WTC11 (cell line): ENCODE measurements around the gene CTRL. TPM values are rescaled to one million over a fixed set of nuclear protein-coding genes. Genes with fewer than 3 reads are reported as not detected.

Source experiments
- ATAC-seq: fragments of 200-7000 bp; cut with Tn5 transposase; 2 replicates; pipeline ENCODE4 v1.10.0; 2021; ENCODE audit warnings: mild to moderate bottlenecking, moderate library complexity
- CTCF ChIA-PET: fragments of 300-600 bp; sonication (Branson Sonifier 250); formaldehyde crosslinking; loops from one replicate; lab custom pipeline; 2021; ENCODE audit warnings: antibody characterized with exemption; lab: Charles Lee
- POLR2A ChIA-PET: fragments of 350-600 bp; sonication (Branson Sonifier 250); formaldehyde crosslinking; loops from one replicate; lab custom pipeline; 2021; ENCODE audit warnings: antibody characterized with exemption; lab: Charles Lee
- DNase-seq: peaks from one replicate; pipeline ENCODE4 v3.0.0; 2021; ENCODE audit warnings: low spot score
- H3K27ac Mint-ChIP-seq: 2 replicates; pipeline ENCODE4 v1.8.0; 2021; ENCODE audit warnings: mixed read lengths
- H3K27me3 Mint-ChIP-seq: 2 replicates; pipeline ENCODE4 v1.8.0; 2021; ENCODE audit warnings: low read depth, mild to moderate bottlenecking, moderate library complexity, mixed read lengths
- H3K36me3 Mint-ChIP-seq: 2 replicates; pipeline ENCODE4 v1.8.0; 2021; ENCODE audit warnings: mixed read lengths
- H3K4me1 Mint-ChIP-seq: 2 replicates; pipeline ENCODE4 v1.8.0; 2022; ENCODE audit warnings: mixed read lengths
- H3K4me3 Mint-ChIP-seq: 2 replicates; pipeline ENCODE4 v1.8.0; 2021; ENCODE audit warnings: mild to moderate bottlenecking, moderate library complexity, mixed read lengths
- H3K9me3 Mint-ChIP-seq: 2 replicates; pipeline ENCODE4 v1.8.0; 2021; ENCODE audit warnings: mixed read lengths
- ATF2 ChIP-seq: sonication (generic); formaldehyde crosslinking; IDR thresholded peaks from 2 replicates; pipeline ENCODE4 v1.8.1; 2022; ENCODE audit warnings: low read depth, missing genetic modification reagents, borderline replicate concordance
- CTCF ChIP-seq: fragments of 200-600 bp; IDR thresholded peaks from 2 replicates; pipeline ENCODE4 v1.8.0; 2022; ENCODE audit warnings: antibody characterized with exemption
- FOXK1 ChIP-seq: sonication (generic); formaldehyde crosslinking; IDR thresholded peaks from 2 replicates; pipeline ENCODE4 v1.8.0; 2022; ENCODE audit warnings: mild to moderate bottlenecking, moderate library complexity, missing genetic modification reagents
- NFYB ChIP-seq: sonication (generic); formaldehyde crosslinking; conservative IDR thresholded peaks from 2 replicates; pipeline ENCODE4 v1.8.0; 2022; ENCODE audit warnings: low read depth, missing genetic modification reagents
- PRRX2 ChIP-seq: fragments of 250-450 bp; sonication (Bioruptor Pico); IDR thresholded peaks from 2 replicates; pipeline ENCODE4 v1.8.0; 2021; ENCODE audit warnings: mild to moderate bottlenecking
- SMAD4 ChIP-seq: sonication (generic); formaldehyde crosslinking; IDR thresholded peaks from 2 replicates; pipeline ENCODE4 v1.8.0; 2022; ENCODE audit warnings: mild to moderate bottlenecking, missing genetic modification reagents
- SP1 ChIP-seq: sonication (generic); formaldehyde crosslinking; conservative IDR thresholded peaks from 2 replicates; pipeline ENCODE4 v1.8.1; 2022; ENCODE audit warnings: missing genetic modification reagents
- ZBTB21 ChIP-seq: sonication (generic); formaldehyde crosslinking; IDR thresholded peaks from 2 replicates; pipeline ENCODE4 v1.8.1; 2023; ENCODE audit warnings: mild to moderate bottlenecking, missing genetic modification reagents, borderline replicate concordance
- ZNF263 ChIP-seq: sonication (generic); formaldehyde crosslinking; IDR thresholded peaks from 2 replicates; pipeline ENCODE4 v1.8.1; 2022; ENCODE audit warnings: low read depth, mild to moderate bottlenecking, moderate library complexity, missing genetic modification reagents
- ZNF512 ChIP-seq: sonication (generic); formaldehyde crosslinking; IDR thresholded peaks from 2 replicates; pipeline ENCODE4 v1.8.1; 2022; ENCODE audit warnings: missing genetic modification reagents, borderline replicate concordance
- total RNA-seq: library from RNA; stranded (reverse); gene quantifications from 3 replicates; pipeline ENCODE4 v1.2.3, GENCODE V29; 2021
- TF ChIP-seq, protein P1 (sequence below): sonication (generic); formaldehyde crosslinking; IDR thresholded peaks from 2 replicates; pipeline ENCODE4 v1.8.0; 2022; ENCODE audit warnings: mild to moderate bottlenecking, missing genetic modification reagents

The CTRL gene
- total RNA-seq, 1 experiment from 2014 or later, result 2.8 TPM

GRCh38 chr16:67885545-67885944, 46.1 kb downstream of the CTRL start:
- ChIA-PET POLR2A (interaction anchor here (1.5 to 3.8 kb wide), 3 partner anchors 34 to 50 kb away, joined by 3 to 30 read pairs (median 4); partner anchors contain the start of gene PSMB10), CTCF (interaction anchor here (0.6 to 5.5 kb wide), 8 partner anchors 11 to 365 kb away, joined by 3 to 144 read pairs (median 13); partner anchors contain the start of genes CTRL, EDC4, PSMB10 and RANBP10)
- no peak for DNase-seq
- Mint-ChIP-seq H3K9me3 (no peaks in the 10 kb centered on the region), H3K27me3 (no peaks in the 10 kb centered on the region), H3K36me3 (peaks cover 19% of the 10 kb centered on the region), H3K4me3 (no peak overlapping the region), H3K27ac (no peak overlapping the region), H3K4me1 (peaks cover 23% of the 10 kb centered on the region)
- no peak for ATAC-seq
- TF ChIP-seq SMAD4, result no peak
- TF ChIP-seq ZBTB21, result no peak
- no peak for TF ChIP-seq PRRX2 (CRISPR knock-in tag)
- TF ChIP-seq FOXK1 (CRISPR knock-in tag), result no peak
- no peak for TF ChIP-seq ATF2
- TF ChIP-seq SP1 (CRISPR knock-in tag), result no peak
- no peak for TF ChIP-seq ZNF263 (CRISPR knock-in tag)

DNA sequence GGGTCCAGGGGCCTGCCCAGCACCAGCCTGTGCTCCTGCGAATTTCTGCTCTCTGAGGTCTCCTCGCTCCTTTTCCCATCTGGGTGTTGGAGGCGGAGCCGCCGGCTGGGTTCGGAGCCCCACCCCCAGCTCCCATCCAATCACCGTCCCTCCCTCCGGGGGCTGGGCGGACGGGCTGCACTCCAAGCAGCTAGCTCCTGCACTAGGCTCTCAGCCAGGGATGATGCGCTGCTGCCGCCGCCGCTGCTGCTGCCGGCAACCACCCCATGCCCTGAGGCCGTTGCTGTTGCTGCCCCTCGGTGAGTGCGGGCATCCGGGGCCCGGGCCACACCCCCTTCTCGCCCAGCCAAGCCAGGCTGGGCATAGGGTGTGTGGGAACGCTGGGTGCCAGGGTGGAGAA, 47.0 kb downstream of the CTRL start, which contains the start of gene NRN1L:
TSS of gene NRN1L (plus strand) at position 202 of the 400 bp plus-strand sequence. CDS start at position 221, 19 bp downstream.
- POLR2A ChIA-PET, result interaction anchor here (0.6 to 3.8 kb wide), 10 partner anchors 9 to 201 kb away, joined by 3 to 30 read pairs (median 4); partner anchors contain the start of genes NFATC3, PSKH1, PSMB10 and SLC12A4
- H3K4me3 Mint-ChIP-seq, result peak within 1 kb of the TSS; percentile 53
- peak within 1 kb of the TSS; percentile 99 for H3K27ac Mint-ChIP-seq

GRCh38 chr16:67883872-67884261, 47.8 kb downstream of the CTRL start:
- Mint-ChIP-seq H3K27me3 (no peaks in the 10 kb centered on the region), H3K4me3 (no peak overlapping the region), H3K4me1 (peaks cover 23% of the 10 kb centered on the region), H3K9me3 (no peaks in the 10 kb centered on the region), H3K27ac (no peak overlapping the region), H3K36me3 (peaks cover 34% of the 10 kb centered on the region)
- ATAC-seq, result peak; percentile 60
- peak; percentile 90 for TF ChIP-seq CTCF
- TF ChIP-seq, protein P1, sequence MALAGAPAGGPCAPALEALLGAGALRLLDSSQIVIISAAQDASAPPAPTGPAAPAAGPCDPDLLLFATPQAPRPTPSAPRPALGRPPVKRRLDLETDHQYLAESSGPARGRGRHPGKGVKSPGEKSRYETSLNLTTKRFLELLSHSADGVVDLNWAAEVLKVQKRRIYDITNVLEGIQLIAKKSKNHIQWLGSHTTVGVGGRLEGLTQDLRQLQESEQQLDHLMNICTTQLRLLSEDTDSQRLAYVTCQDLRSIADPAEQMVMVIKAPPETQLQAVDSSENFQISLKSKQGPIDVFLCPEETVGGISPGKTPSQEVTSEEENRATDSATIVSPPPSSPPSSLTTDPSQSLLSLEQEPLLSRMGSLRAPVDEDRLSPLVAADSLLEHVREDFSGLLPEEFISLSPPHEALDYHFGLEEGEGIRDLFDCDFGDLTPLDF (CRISPR knock-in tag), result no peak
- POLR2A ChIA-PET, result interaction anchor here (0.6 to 3.8 kb wide), 13 partner anchors 10 to 211 kb away, joined by 3 to 30 read pairs (median 4); partner anchors contain the start of genes NFATC3, PSKH1 and PSMB10
- CTCF ChIA-PET, result interaction anchor here (0.5 to 5.5 kb wide), 53 partner anchors 9 to 402 kb away, joined by 3 to 144 read pairs (median 6); partner anchors contain the start of genes C16orf86, CTRL, EDC4 and ENKD1
- DNase-seq, result peak; percentile 88

More for the DNA sequence above, 47.0 kb downstream of the CTRL start, which contains the start of gene NRN1L:
- ATAC-seq (peak; percentile 91), DNase-seq (peak; percentile 96)
- Mint-ChIP-seq H3K9me3 (no peaks in the 10 kb centered on the region), H3K4me1 (peaks cover 23% of the 10 kb centered on the region), H3K27me3 (no peaks in the 10 kb centered on the region), H3K36me3 (peaks cover 26% of the 10 kb centered on the region)
- TF ChIP-seq NFYB (CRISPR knock-in tag) (peak; percentile 62), SP1 (CRISPR knock-in tag) (peak; percentile 41; the same call in 1 of the 2 replicates), ZNF512 (CRISPR knock-in tag) (no peak)
- CTCF ChIA-PET, result interaction anchor here (0.9 to 5.5 kb wide), 37 partner anchors 9 to 371 kb away, joined by 3 to 144 read pairs (median 10); partner anchors contain the start of genes C16orf86, CTRL, EDC4 and ENKD1
